Esophagus muscularis mucosa (tissue), 4 donors: ENCODE results near the gene RERE.

ENCODE experiments used
- EP300 ChIP-seq: sonication (generic); formaldehyde crosslinking; IDR thresholded peaks from one replicate; pipeline ENCODE4 v1.6.1; 2017; ENCODE audit warnings: antibody characterized with exemption
- POLR2A ChIP-seq: fragments of 450-650 bp; IDR thresholded peaks from one replicate; pipeline ENCODE4 v1.6.1; 2017; ENCODE audit warnings: antibody characterized with exemption, moderate library complexity, mild to moderate bottlenecking, low read depth
- POLR2AphosphoS5 ChIP-seq, 2 donors: sonication (generic); formaldehyde crosslinking; IDR thresholded peaks; one replicate each; pipeline ENCODE4 v1.6.1; 2017; ENCODE audit warnings: antibody characterized with exemption in 2 of 2
- TF ChIP-seq, protein P1 (sequence below), 3 experiments: fragments of 200-600 bp in 2 of 3; fragments of 450-650 bp in 1 of 3; sonication (generic) in 2 of 3; IDR thresholded peaks; one replicate each; pipeline ENCODE4 v1.5.1; 2017 to 2019; ENCODE audit warnings: antibody characterized with exemption in 3 of 3, mild to moderate bottlenecking in 2 of 3, moderate library complexity in 1 of 3

GRCh38 chr1:8422510-8423268, 394.8 kb downstream of the RERE start:
- TF ChIP-seq, protein P1, sequence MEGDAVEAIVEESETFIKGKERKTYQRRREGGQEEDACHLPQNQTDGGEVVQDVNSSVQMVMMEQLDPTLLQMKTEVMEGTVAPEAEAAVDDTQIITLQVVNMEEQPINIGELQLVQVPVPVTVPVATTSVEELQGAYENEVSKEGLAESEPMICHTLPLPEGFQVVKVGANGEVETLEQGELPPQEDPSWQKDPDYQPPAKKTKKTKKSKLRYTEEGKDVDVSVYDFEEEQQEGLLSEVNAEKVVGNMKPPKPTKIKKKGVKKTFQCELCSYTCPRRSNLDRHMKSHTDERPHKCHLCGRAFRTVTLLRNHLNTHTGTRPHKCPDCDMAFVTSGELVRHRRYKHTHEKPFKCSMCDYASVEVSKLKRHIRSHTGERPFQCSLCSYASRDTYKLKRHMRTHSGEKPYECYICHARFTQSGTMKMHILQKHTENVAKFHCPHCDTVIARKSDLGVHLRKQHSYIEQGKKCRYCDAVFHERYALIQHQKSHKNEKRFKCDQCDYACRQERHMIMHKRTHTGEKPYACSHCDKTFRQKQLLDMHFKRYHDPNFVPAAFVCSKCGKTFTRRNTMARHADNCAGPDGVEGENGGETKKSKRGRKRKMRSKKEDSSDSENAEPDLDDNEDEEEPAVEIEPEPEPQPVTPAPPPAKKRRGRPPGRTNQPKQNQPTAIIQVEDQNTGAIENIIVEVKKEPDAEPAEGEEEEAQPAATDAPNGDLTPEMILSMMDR (IDR thresholded peaks at IDR 0.05): no peak
- TF ChIP-seq POLR2A (no peak), POLR2AphosphoS5 (IDR thresholded peaks at IDR 0.05) (peak in 1 of 2 donors; percentile 79), EP300 (no peak)
